Spinal cord (tissue), 10 donors: ENCODE results near the gene IGF2BP3. TPM values are rescaled to one million over a fixed set of nuclear protein-coding genes. Genes with fewer than 3 reads are reported as not detected.
A peak's percentile ranks its signal among the peaks of the same experiment; 100 is the strongest.

Experiments
- DNase-seq, 6 donors: peaks; one replicate each; pipeline versions ENCODE4 v3.0.0 to v3.0.0-alpha.2; 2013 to 2015; ENCODE audit warnings: low spot score in 6 of 6, low read depth in 4 of 6
- H3K27ac ChIP-seq: one replicate; pipeline ENCODE4 v1.5.1; 2013; ENCODE audit warnings: low read depth, low read length, control low read depth
- H3K27me3 ChIP-seq: one replicate; pipeline ENCODE4 v1.6.1; 2013; ENCODE audit warnings: low read length; ENCODE audit not compliant: control insufficient read depth, insufficient read depth
- H3K36me3 ChIP-seq: one replicate; pipeline ENCODE4 v1.6.1; 2013; ENCODE audit warnings: low read length; ENCODE audit not compliant: control insufficient read depth, insufficient read depth
- H3K4me1 ChIP-seq: one replicate; pipeline ENCODE4 v1.6.1; 2013; ENCODE audit warnings: low read length; ENCODE audit not compliant: control insufficient read depth, insufficient read depth
- H3K4me3 ChIP-seq: one replicate; pipeline ENCODE4 v1.5.1; 2013; ENCODE audit warnings: low read depth, low read length, control low read depth
- H3K9me3 ChIP-seq: one replicate; pipeline ENCODE4 v1.6.1; 2013; ENCODE audit warnings: low read length; ENCODE audit not compliant: control insufficient read depth, insufficient read depth
- WGBS: methylation state at CpG from one replicate; pipeline ENCODE4 v1.1.5; 2013; ENCODE audit warnings: missing lambda C conversion rate; ENCODE audit not compliant: insufficient coverage; 5-methylcytosine and 5-hydroxymethylcytosine counted together
- polyA plus RNA-seq, 2 donors: library from polyadenylated mRNA; unstranded; fragments of 120-200 nt; gene quantifications; one replicate each; pipeline ENCODE4 v1.2.1, GENCODE V29; 2013; ENCODE audit not compliant: insufficient read length in 2 of 2
- total RNA-seq, 2 donors: library from RNA; depleted of rRNA in 1 of 2; stranded (reverse); fragments of 120-200 nt in 1 of 2; fragments of >200 nt in 1 of 2; gene quantifications; one replicate each; pipeline versions ENCODE4 v1.2.3 to v1.2.4, GENCODE V29; 2013 to 2014
- donor health status: healthy.

Gene IGF2BP3
- total and polyA plus RNA-seq, 4 donors: 18.8 to 37.3 (median 25.5) TPM

- peaks cover 11% of the 10 kb centered on the region for H3K36me3 ChIP-seq
- no peak overlapping the region for H3K4me3 ChIP-seq
- no peaks in the 10 kb centered on the region for H3K9me3 ChIP-seq
- no peak for DNase-seq
- WGBS: no CpG with 5 or more reads among the region's 2 CpGs
- peaks cover 4% of the 10 kb centered on the region for H3K4me1 ChIP-seq
- H3K27me3 ChIP-seq: no peaks in the 10 kb centered on the region
- H3K27ac ChIP-seq: peak overlapping the region; percentile 43
These were observed 119.8 kb downstream of the IGF2BP3 start for GRCh38 chr7:23350466-23350865.

GRCh38 chr7:23349484-23350157 lies 120.7 kb downstream of the IGF2BP3 start:
- peak in 1 of 6 donors; percentile 72 for DNase-seq

GRCh38 chr7:23347682-23348180 lies 122.6 kb downstream of the IGF2BP3 start:
- H3K9me3 ChIP-seq: no peaks in the 10 kb centered on the region
- H3K36me3 ChIP-seq: peaks cover 11% of the 10 kb centered on the region
- DNase-seq: peak in 2 of 6 donors; percentile 47 to 75
- H3K27me3 ChIP-seq: no peaks in the 10 kb centered on the region
- 83% methylated on average over 5 of the region's 8 CpGs for WGBS
- no peak overlapping the region for H3K27ac ChIP-seq
- no peak overlapping the region for H3K4me3 ChIP-seq
- H3K4me1 ChIP-seq: no peaks in the 10 kb centered on the region

More at GRCh38 chr7:23349484-23350157, 120.7 kb downstream of the IGF2BP3 start:
- H3K36me3 ChIP-seq: peaks cover 11% of the 10 kb centered on the region
- H3K27me3 ChIP-seq: no peaks in the 10 kb centered on the region
- peaks cover 4% of the 10 kb centered on the region for H3K4me1 ChIP-seq
- H3K27ac ChIP-seq: peak overlapping the region; percentile 43
- H3K4me3 ChIP-seq: no peak overlapping the region
- no peaks in the 10 kb centered on the region for H3K9me3 ChIP-seq
- WGBS: 62% methylated on average over 2 of the region's 7 CpGs

GRCh38 chr7:23347033-23347681 lies 123.1 kb downstream of the IGF2BP3 start:
- WGBS: 100% methylated on average over 3 of the region's 9 CpGs
- no peak for DNase-seq
- Histone ChIP-seq H3K27me3 (no peaks in the 10 kb centered on the region), H3K27ac (no peak overlapping the region), H3K9me3 (no peaks in the 10 kb centered on the region), H3K4me3 (no peak overlapping the region), H3K36me3 (peaks cover 11% of the 10 kb centered on the region), H3K4me1 (no peaks in the 10 kb centered on the region)

- Histone ChIP-seq H3K36me3 (peaks cover 11% of the 10 kb centered on the region), H3K27me3 (no peaks in the 10 kb centered on the region), H3K4me3 (no peak overlapping the region), H3K9me3 (no peaks in the 10 kb centered on the region), H3K4me1 (no peaks in the 10 kb centered on the region), H3K27ac (no peak overlapping the region)
- DNase-seq: no peak
- WGBS: no CpG with 5 or more reads among the region's 8 CpGs
These were observed 124.0 kb downstream of the IGF2BP3 start for GRCh38 chr7:23346316-23346715.

- no peaks in the 10 kb centered on the region for H3K9me3 ChIP-seq
- WGBS: 78% methylated on average over 2 of the region's 6 CpGs
- no peak for DNase-seq
- H3K36me3 ChIP-seq: peaks cover 13% of the 10 kb centered on the region
- H3K27me3 ChIP-seq: no peaks in the 10 kb centered on the region
- H3K4me1 ChIP-seq: no peaks in the 10 kb centered on the region
- no peak overlapping the region for H3K4me3 ChIP-seq
- no peak overlapping the region for H3K27ac ChIP-seq
These were observed 124.7 kb downstream of the IGF2BP3 start for GRCh38 chr7:23345601-23346000.

- WGBS: 86% methylated on average over 1 of the region's 9 CpGs
- no peak overlapping the region for H3K27ac ChIP-seq
These were observed 126.3 kb downstream of the IGF2BP3 start for GRCh38 chr7:23343806-23344475.

GRCh38 chr7:23343102-23343501 lies 127.2 kb downstream of the IGF2BP3 start:
- H3K4me1 ChIP-seq: no peaks in the 10 kb centered on the region
- H3K36me3 ChIP-seq: peaks cover 13% of the 10 kb centered on the region
- H3K27ac ChIP-seq: no peak overlapping the region
- no peak for DNase-seq
- H3K9me3 ChIP-seq: no peaks in the 10 kb centered on the region
- H3K4me3 ChIP-seq: no peak overlapping the region
- H3K27me3 ChIP-seq: no peaks in the 10 kb centered on the region

More at GRCh38 chr7:23343806-23344475, 126.3 kb downstream of the IGF2BP3 start:
- DNase-seq: peak in 1 of 6 donors; percentile 41
- H3K27me3 ChIP-seq: no peaks in the 10 kb centered on the region
- no peaks in the 10 kb centered on the region for H3K9me3 ChIP-seq
- H3K4me1 ChIP-seq: no peaks in the 10 kb centered on the region
- no peak overlapping the region for H3K4me3 ChIP-seq
- H3K36me3 ChIP-seq: peaks cover 13% of the 10 kb centered on the region

- WGBS: 80% methylated on average over 2 of the region's 7 CpGs
- Histone ChIP-seq H3K27ac (no peak overlapping the region), H3K36me3 (peaks cover 16% of the 10 kb centered on the region), H3K9me3 (no peaks in the 10 kb centered on the region), H3K4me1 (no peaks in the 10 kb centered on the region), H3K4me3 (no peak overlapping the region), H3K27me3 (no peaks in the 10 kb centered on the region)
- DNase-seq: no peak
These were observed 128.3 kb downstream of the IGF2BP3 start for GRCh38 chr7:23341846-23342598.
